ENCODE data around the gene LCA5L. TPM values are rescaled to one million over a fixed set of nuclear protein-coding genes. Genes with fewer than 3 reads are reported as not detected.

The LCA5L gene
- total RNA-seq, 1 donor from 2014 or later = 2.0 TPM

- Histone ChIP-seq H3K79me2 (ENCODE audit: insufficient read depth, low read length) (peaks cover 28% of the 10 kb centered on the region), H3K4me2 (ENCODE audit: low read length) (peak overlapping the region; percentile 83), H3K36me3 (ENCODE audit: insufficient read depth, low read length) (no peaks in the 10 kb centered on the region), H3K4me1 (ENCODE audit: insufficient read depth, low read length) (peaks cover 24% of the 10 kb centered on the region), H3K9me3 (ENCODE audit: insufficient read depth, low read depth, low read length) (no peaks in the 10 kb centered on the region), H3K9ac (ENCODE audit: low read length) (peak overlapping the region; percentile 10), H4K20me1 (ENCODE audit: insufficient read depth, low read length) (peaks cover 25% of the 10 kb centered on the region), H3K4me3 (ENCODE audit: insufficient read depth, low read depth, low read length) (peak overlapping the region; percentile 54), H3K27ac (ENCODE audit: low read depth, low read length) (no peak overlapping the region), H2AFZ (ENCODE audit: low read depth, low read length) (peak overlapping the region; percentile 64), H3K27me3 (ENCODE audit: insufficient read depth, low read length) (no peaks in the 10 kb centered on the region)
- Mint-ChIP-seq H3K27me3 (ENCODE audit: low read depth, unreplicated experiment) (no peaks in the 10 kb centered on the region), H3K4me1 (ENCODE audit: low read depth, unreplicated experiment) (peaks cover 5% of the 10 kb centered on the region), H3K9me3 (ENCODE audit: unreplicated experiment) (no peaks in the 10 kb centered on the region), H3K36me3 (ENCODE audit: low read depth, unreplicated experiment) (peaks cover 4% of the 10 kb centered on the region), H3K4me3 (ENCODE audit: unreplicated experiment) (no peak overlapping the region), H3K27ac (ENCODE audit: unreplicated experiment) (no peak overlapping the region)
- no peak for FAIRE-seq
- no peak for DNase-seq (ENCODE audit: low read depth)
- TF ChIP-seq CTCF (IDR thresholded peaks at IDR 0.05; ENCODE audit: insufficient read depth, low read depth, low read length) (no peak), EZH2 (IDR thresholded peaks at IDR 0.05; ENCODE audit: insufficient read depth, low read length) (no peak)
These were observed 59.4 kb downstream of the LCA5L start for GRCh38 chr21:39386194-39386593.

DNA sequence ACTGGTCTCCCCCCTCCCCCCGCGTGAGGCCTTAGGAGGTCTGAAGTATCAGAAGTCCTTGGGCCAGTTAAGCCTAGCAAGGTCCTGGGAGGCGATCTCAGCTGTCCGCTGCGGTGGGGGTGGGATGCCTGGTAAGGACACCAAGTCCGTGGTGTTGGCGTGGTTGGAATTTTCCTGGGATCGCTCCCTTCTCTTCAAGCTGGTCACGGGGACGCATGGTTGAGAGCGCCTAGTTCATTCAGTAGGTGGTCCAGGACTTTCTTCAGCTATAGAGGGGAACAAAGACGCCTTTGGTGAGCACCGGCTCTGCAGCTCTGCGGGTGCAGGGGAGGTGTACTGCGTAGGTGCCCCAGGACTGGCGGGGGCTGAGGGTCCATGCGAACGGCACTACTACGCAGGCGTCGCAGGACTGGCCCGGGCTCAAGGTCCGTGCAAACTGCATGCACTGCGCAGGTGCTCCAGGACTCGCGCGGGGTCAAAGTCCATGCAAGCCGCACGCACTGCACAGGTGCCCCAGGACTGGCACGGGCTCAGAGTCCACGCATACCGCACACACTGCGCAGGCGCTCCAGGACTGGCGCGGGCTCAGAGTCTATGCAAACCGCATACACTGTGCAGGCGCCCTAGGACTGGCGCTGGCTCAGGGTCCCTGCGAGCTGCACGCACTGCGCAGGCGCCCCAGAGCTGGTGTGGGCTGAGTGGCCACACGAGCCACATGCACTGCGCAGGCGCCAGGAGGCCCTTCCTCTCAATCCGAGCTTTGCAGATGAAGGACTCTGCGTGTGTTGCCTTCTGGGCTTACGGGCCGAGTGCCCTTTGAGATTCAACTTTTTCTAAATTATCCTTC, 60.1 kb downstream of the LCA5L start:
- Histone ChIP-seq H3K4me3 (ENCODE audit: insufficient read depth, low read depth, low read length) (peak overlapping the region; percentile 54), H4K20me1 (ENCODE audit: insufficient read depth, low read length) (peaks cover 22% of the 10 kb centered on the region), H3K27me3 (ENCODE audit: insufficient read depth, low read length) (no peaks in the 10 kb centered on the region), H2AFZ (ENCODE audit: low read depth, low read length) (peak overlapping the region; percentile 64), H3K4me1 (ENCODE audit: insufficient read depth, low read length) (peaks cover 29% of the 10 kb centered on the region), H3K36me3 (ENCODE audit: insufficient read depth, low read length) (no peaks in the 10 kb centered on the region), H3K27ac (ENCODE audit: low read depth, low read length) (no peak overlapping the region), H3K9me3 (ENCODE audit: insufficient read depth, low read depth, low read length) (no peaks in the 10 kb centered on the region), H3K9ac (ENCODE audit: low read length) (peak overlapping the region; percentile 10), H3K79me2 (ENCODE audit: insufficient read depth, low read length) (peaks cover 33% of the 10 kb centered on the region), H3K4me2 (ENCODE audit: low read length) (peak overlapping the region; percentile 83)
- H3K27ac Mint-ChIP-seq (ENCODE audit: unreplicated experiment) = no peak overlapping the region
- H3K4me3 Mint-ChIP-seq (ENCODE audit: unreplicated experiment) = no peak overlapping the region
- H3K27me3 Mint-ChIP-seq (ENCODE audit: low read depth, unreplicated experiment) = no peaks in the 10 kb centered on the region
- peaks cover 7% of the 10 kb centered on the region for H3K4me1 Mint-ChIP-seq (ENCODE audit: low read depth, unreplicated experiment)
- H3K9me3 Mint-ChIP-seq (ENCODE audit: unreplicated experiment) = no peaks in the 10 kb centered on the region
- no peak for TF ChIP-seq CTCF (IDR thresholded peaks at IDR 0.05; ENCODE audit: insufficient read depth, low read depth, low read length)
- no peak for TF ChIP-seq EZH2 (IDR thresholded peaks at IDR 0.05; ENCODE audit: insufficient read depth, low read length)
- DNase-seq (ENCODE audit: low read depth) = peak; percentile 63
- no peak for FAIRE-seq
- peaks cover 4% of the 10 kb centered on the region for H3K36me3 Mint-ChIP-seq (ENCODE audit: low read depth, unreplicated experiment)
